ENCODE results near the gene OR51G2.
"Not testable (repeated sequence)": the region's sequence is repeated elsewhere in the genome, so short reads cannot be mapped to it uniquely, and the experiment has no call there.

The OR51G2 gene

GRCh38 chr11:4919250-4919649 lies at the start of gene OR51G2:
Gene OR51G2, minus strand, starts transcription at chr11:4919350. Its CDS starts 3,687 bp downstream, at chr11:4915663.
- no peak for DNase-seq

DNA sequence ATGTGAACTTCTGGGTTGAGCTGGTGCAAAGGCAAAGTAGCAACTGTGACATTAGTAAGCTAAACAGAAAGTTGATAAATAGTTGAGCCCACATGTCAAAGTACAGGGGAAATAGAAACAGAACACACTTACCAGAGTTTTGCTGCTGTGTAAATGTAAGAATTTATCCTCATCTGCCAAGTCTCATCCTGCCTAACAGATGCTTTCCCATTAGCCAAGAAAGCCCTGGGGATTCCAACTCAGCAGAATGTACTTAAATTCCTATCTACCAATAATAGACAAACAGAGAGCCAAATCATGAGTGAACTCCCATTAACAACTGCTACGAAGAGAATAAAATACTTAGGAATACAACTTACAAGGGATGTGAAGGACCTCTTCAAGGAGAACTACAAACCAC lies 43.7 kb upstream of the OR51G2 start:
- DNase-seq: no peak

DNA sequence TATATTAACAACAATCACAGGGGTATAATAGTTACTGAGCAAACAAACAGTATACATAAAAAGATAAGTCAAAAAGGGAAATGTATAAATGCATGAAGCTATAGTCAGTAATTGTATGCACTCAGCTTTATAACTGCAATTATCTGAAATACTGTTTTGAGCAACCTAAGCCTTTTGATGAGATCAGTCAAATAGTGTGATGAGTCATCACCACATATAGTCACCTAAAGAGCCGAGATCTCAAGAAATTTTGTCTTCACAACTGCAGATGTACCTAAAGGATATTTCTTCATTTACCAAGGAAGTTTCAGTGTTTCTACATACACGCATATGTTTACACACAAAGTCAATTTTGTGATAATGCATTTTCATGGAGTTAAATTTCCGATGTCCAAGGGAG lies 41.7 kb upstream of the OR51G2 start:
- no peak for DNase-seq

DNA sequence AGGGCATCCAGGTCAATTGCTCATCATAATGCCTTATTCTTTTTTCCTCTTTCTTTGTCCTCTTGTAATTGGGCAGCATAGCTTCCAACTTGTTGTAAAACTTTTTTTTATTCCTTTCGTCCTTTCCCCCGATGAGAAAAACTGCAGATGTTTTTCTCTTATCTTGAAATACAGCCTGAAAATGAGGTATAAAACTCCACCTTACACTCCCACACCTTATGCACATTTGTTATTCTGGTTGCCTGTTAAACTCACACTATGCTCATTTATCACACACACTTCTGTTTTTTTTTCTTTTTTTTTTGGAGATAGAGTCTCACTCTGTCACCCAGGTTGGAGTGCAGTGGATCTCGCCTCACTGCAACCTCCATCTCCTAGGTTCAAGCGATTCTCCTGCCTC lies 38.2 kb upstream of the OR51G2 start:
- no peak for DNase-seq

- not testable (repeated sequence) for DNase-seq
Measured at GRCh38 chr11:4955613-4956012, 36.5 kb upstream of the OR51G2 start, which contains the start of gene OR51A2. Gene OR51A2, minus strand, starts transcription at chr11:4955713. Its CDS starts 0 bp downstream, at chr11:4955713.

GRCh38 chr11:4947505-4947904 lies 28.4 kb upstream of the OR51G2 start, which contains the start of gene OR51A4:
Gene OR51A4, minus strand, starts transcription at chr11:4947605. Its CDS starts 505 bp downstream, at chr11:4947100.
- no peak for DNase-seq

GRCh38 chr11:4936745-4937144 lies 17.6 kb upstream of the OR51G2 start:
- DNase-seq: no peak

DNA sequence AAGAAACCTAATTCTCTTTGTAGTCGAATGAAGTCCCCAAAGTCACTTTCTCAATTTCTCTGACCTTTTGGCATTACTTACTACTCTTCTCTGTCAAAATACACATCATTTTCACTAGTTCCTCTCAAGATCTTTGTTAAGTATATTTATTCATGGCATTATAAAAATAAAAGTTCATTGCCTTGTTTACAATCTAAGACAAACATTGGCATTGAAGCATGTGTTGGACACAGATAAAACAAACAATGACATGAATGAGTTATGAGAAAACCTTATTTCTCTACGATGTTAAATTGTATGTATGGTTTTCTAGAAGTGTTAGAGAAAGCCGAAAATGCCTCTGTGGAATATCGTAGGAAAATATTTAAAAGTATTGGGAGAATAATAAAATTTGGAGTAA lies 13.6 kb upstream of the OR51G2 start:
- DNase-seq: no peak

GRCh38 chr11:4926608-4927007 lies 7.5 kb upstream of the OR51G2 start:
- DNase-seq: no peak

DNA sequence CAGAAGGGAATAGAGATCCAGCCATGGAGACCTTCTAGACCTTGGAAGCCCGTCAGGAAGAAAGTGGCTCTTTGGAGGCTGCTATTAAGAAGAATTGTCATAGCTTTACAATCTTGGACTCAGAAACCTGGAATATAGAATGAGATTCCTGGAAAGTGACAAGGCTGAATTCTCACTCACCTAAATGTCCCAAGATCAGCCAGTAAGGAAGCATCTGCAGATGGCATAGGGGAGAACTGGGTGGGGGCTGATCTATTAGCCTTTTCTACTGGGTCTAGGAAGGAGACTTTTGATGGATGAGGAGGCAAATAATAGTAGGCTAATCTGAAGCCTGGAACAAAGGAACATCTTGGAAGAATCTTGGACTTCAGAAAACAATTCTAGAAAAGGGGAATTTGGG lies 5.1 kb upstream of the OR51G2 start, which contains the start of gene OR51G1:
TSS of gene OR51G1 (minus strand) at position 101 of the 400 bp plus-strand sequence. CDS start at position 101, 0 bp downstream.
- no peak for DNase-seq

- no peak for DNase-seq
Measured at GRCh38 chr11:4922304-4922703, 3.2 kb upstream of the OR51G2 start.

DNA sequence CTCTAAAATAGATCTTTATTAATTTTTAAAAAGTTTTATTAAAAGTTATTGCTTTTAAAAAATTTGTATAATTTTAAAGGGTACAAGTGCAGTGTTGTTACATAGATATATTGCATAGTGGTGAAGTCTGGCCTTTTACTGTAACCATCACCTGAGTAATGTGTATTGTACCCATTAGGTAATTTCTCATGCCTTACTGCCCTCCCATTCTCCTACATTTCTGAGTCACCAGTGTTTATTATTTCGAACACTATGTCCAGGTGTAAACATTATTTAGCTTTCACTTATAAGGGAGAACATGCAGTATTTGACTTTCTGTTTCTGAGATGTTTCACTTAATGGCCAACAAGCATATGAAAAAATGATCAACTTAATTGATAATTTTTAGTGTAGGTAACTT lies 2.6 kb upstream of the OR51G2 start:
- no peak for DNase-seq

GRCh38 chr11:4916581-4916980 lies 2.6 kb downstream of the OR51G2 start:
- no peak for DNase-seq

GRCh38 chr11:4903484-4903883 lies 15.7 kb downstream of the OR51G2 start, which contains the start of gene OR51A7:
Gene OR51A7, plus strand, starts transcription at chr11:4903783. Its CDS starts 3,587 bp downstream, at chr11:4907370.
- DNase-seq: no peak

DNA sequence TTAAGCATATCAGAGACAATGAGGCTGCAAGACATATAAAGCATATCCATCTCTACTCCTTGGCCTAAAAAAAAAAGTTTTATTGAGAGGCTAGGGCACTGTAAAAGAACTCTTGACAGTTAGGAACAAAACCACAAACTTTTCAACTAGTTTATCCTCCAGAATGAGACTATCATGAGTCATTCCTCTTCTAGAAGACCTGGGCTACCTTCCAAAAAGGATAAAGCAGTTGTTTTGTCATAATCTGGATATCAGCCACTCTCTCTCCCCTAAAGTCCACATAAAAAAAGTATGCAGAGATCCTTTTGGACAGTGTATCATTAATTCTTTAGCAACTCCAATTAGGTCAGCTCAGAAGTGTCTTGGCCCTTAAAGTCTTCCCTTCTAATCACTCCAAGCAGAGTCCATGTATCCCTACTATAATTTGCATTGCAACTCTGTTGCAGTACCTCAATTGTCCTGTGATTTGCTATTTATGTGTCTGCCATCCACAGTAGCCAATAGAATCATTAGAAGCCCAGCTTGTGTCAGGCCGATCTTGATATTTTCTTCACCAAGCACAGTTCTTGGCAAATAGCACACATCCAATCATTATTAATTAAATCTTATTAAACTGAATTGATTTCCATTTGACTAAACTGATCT lies 27.0 kb downstream of the OR51G2 start:
- DNase-seq: no peak

DNA sequence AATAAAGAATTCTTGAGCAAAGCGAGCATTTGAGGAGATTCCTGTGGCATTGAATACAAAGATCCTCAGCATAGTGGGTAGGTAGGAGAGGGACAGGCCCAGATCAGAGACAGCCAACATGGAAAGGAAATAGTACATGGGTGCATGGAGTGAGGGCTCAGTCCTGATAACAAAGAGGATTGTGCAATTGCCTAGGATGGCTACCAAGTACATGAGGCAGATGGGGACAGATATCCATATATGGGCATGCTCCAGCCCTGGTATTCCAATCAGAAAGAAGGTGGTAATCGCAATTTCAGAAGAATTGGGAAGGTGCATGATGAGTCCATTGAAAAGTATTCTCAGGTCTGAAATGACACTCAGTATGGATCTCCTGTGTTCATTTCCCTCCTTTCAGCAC lies 28.9 kb downstream of the OR51G2 start:
- DNase-seq: no peak

DNA sequence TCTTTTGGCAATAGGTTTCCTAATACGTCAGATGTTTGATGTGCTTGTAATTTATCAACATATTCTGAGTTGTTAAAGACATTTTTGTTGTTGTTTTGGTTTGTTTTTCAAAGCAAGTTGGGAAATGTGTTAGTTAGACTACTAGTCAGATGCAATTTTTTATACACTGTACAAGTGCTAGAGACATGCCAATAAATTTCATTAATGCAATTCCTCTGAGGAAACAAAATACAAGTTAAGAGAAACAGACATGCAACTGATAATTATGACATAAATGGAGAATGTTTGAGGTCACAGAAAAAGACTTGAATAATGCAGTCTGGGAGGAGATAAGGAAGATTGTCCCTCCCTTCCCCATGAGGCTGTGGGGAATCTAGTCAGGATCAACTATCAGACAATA lies 31.6 kb downstream of the OR51G2 start:
- DNase-seq: no peak

DNA sequence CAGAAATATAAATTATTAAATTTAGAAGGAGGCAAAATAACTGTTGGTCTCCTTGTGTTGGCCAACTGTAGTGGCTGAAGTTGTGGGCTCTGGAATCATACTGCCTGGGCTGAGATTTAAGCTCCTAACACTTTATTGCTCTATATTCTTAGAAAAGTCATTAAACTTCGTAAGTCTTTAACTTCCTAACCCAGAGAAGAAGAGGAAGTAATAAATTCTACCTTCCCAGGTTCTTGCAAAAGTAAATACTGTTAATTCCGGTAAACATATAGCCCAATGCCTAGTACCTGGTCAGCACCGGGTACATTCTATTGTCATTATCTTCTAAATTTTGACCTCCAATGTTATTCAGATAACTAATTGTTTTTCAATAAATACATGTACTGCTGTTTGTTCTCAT lies 33.0 kb downstream of the OR51G2 start:
- DNase-seq: no peak

- DNase-seq: no peak
Measured at GRCh38 chr11:4884361-4884760, 34.8 kb downstream of the OR51G2 start.

GRCh38 chr11:4882543-4882942 lies 36.6 kb downstream of the OR51G2 start:
- DNase-seq: no peak

DNA sequence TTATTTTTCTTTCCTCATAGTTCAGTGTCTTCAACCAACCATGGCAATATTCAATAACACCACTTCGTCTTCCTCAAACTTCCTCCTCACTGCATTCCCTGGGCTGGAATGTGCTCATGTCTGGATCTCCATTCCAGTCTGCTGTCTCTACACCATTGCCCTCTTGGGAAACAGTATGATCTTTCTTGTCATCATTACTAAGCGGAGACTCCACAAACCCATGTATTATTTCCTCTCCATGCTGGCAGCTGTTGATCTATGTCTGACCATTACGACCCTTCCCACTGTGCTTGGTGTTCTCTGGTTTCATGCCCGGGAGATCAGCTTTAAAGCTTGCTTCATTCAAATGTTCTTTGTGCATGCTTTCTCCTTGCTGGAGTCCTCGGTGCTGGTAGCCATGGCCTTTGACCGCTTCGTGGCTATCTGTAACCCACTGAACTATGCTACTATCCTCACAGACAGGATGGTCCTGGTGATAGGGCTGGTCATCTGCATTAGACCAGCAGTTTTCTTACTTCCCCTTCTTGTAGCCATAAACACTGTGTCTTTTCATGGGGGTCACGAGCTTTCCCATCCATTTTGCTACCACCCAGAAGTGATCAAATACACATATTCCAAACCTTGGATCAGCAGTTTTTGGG lies 37.2 kb downstream of the OR51G2 start, which contains the start of gene OR51T1:
TSS of gene OR51T1 (plus strand) at position 41 of the 641 bp plus-strand sequence. CDS start at position 41, 0 bp downstream.
- DNase-seq: no peak

GRCh38 chr11:4881188-4881587 lies 38.0 kb downstream of the OR51G2 start:
- DNase-seq: no peak

GRCh38 chr11:4865855-4866254 lies 53.3 kb downstream of the OR51G2 start:
- DNase-seq: no peak

DNA sequence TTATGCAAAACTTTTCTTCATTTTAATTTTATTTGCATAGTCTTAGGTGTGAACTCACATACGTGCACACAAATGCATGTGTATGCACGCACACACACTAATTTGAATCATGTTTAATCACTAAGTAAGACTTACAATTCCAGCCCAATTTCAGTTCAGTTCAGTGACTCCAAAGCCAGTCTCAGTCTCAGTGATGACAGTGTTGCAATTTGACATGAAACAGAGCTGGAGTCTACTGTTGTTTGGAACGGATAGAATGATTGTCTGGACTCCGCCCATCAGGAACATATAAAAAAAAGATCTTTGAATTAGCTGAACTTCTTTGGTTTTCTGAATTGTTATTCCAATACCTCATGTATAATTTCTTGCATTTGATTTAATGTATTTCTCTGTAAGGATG lies 55.3 kb downstream of the OR51G2 start:
- no peak for DNase-seq
